SKM-1 treated with dmso at 0.1 percent for 144 hours (cell line): ENCODE measurements around the gene XXYLT1.

Experiments used
- DNase-seq: peaks from one replicate; lab custom pipeline; 2025; ENCODE audit not compliant: unreplicated experiment; lab: John Stamatoyannopoulos, UW

XXYLT1 gene

GRCh38 chr3:195137638-195138588 lies 133.0 kb downstream of the XXYLT1 start:
- DNase-seq, result no peak

GRCh38 chr3:195135917-195136316 lies 135.0 kb downstream of the XXYLT1 start:
- DNase-seq, result no peak

- DNase-seq, result no peak
Measured at GRCh38 chr3:195134431-195134830, 136.5 kb downstream of the XXYLT1 start.

- DNase-seq, result no peak
Measured at GRCh38 chr3:195133462-195133861, 137.5 kb downstream of the XXYLT1 start.

- DNase-seq, result no peak
Measured at GRCh38 chr3:195133013-195133412, 137.9 kb downstream of the XXYLT1 start.

- no peak for DNase-seq
Measured at GRCh38 chr3:195131176-195131575, 139.8 kb downstream of the XXYLT1 start.

- no peak for DNase-seq
Measured at GRCh38 chr3:195129644-195130492, 141.1 kb downstream of the XXYLT1 start.

GRCh38 chr3:195129072-195129643 lies 141.8 kb downstream of the XXYLT1 start:
- no peak for DNase-seq

GRCh38 chr3:195128255-195129071 lies 142.5 kb downstream of the XXYLT1 start:
- no peak for DNase-seq

GRCh38 chr3:195126056-195126605 lies 144.8 kb downstream of the XXYLT1 start:
- DNase-seq, result no peak

- DNase-seq, result no peak
Measured at GRCh38 chr3:195125646-195126045, 145.3 kb downstream of the XXYLT1 start.

GRCh38 chr3:195124378-195124992 lies 146.5 kb downstream of the XXYLT1 start:
- no peak for DNase-seq

- no peak for DNase-seq
Measured at GRCh38 chr3:195123281-195123691, 147.7 kb downstream of the XXYLT1 start.

- no peak for DNase-seq
Measured at GRCh38 chr3:195122261-195122660, 148.7 kb downstream of the XXYLT1 start.

- DNase-seq, result no peak
Measured at GRCh38 chr3:195120267-195120601, 150.7 kb downstream of the XXYLT1 start.

GRCh38 chr3:195119461-195120266 lies 151.3 kb downstream of the XXYLT1 start:
- DNase-seq, result no peak

GRCh38 chr3:195118671-195119070 lies 152.3 kb downstream of the XXYLT1 start:
- no peak for DNase-seq

- DNase-seq, result no peak
Measured at GRCh38 chr3:195117978-195118581, 152.9 kb downstream of the XXYLT1 start.
